Measurements from ENCODE around the gene MRPL24.

MRPL24 gene

GRCh38 chr1:156744344-156744743, 3.5 kb upstream of the MRPL24 start:
- no peak for DNase-seq (ENCODE audit: low read depth in 1 of 2, low spot score in 1 of 2)

DNA sequence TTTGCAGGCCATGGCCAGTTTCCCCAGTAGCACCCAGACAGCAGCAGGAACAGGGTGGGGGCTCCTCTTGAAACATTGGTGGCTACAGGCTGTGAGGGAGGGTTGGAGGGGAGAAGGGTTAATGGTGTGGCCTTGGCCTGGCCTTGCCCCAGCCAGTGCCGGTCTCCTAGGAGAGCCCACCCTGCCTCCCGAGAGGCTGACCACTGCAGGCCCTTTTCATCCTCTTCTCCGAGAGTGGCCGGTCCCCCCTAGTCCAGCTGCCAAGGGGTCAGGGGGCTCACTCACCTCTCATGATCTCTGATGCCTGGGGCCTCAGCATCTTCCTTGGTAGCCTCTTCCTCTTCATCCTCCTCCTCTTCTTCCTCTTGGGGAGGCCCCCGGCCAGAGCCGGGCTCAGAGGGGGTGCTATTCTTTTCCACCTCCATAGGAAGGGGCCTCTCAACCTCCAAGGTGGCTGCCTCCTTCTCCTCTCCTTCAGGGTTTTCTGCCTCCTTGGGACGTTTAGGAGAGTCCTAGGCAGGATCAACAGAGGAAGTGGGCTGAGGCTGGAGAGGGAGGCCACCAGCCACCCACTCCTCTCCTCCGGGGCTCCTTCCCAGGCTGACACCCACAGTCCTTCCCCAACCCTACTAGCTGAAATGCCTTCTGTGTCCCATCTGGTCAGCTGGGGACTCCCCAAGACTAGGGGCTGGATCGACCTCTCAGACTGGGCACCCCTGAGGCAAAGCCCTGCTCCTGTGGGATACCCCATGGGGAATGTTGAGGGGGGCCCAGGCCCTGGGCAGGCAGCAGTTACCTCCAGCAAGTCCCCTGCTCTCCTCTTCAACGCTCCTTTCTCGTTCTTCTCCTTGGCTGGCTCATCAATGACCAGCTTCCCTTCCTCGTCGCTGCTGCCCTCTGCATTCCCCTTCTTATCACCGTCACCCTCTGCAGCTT, 2.7 kb upstream of the MRPL24 start:
- no peak for DNase-seq (ENCODE audit: low read depth in 1 of 2, low spot score in 1 of 2)

DNA sequence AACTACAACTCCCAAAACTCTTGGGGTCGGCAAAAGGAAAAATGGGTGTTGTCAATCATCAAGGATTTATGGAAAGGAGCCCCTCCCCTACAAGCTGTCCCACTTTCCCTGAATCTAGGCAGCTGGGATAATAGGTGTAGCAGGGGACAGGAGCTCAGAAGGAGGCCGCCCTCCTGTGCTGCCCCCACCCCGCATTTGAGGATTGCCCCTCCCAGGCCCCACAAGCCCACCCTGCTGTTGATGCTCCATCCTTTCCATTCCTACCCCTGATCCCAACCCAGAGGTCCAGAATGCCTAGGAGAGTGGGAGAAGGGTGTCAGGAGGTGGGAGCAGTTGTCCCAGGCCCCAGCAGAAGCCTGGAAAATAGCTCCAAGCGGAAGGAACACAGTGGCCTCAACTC, 1.9 kb upstream of the MRPL24 start:
- DNase-seq (ENCODE audit: low read depth in 1 of 2, low spot score in 1 of 2), result no peak

DNA sequence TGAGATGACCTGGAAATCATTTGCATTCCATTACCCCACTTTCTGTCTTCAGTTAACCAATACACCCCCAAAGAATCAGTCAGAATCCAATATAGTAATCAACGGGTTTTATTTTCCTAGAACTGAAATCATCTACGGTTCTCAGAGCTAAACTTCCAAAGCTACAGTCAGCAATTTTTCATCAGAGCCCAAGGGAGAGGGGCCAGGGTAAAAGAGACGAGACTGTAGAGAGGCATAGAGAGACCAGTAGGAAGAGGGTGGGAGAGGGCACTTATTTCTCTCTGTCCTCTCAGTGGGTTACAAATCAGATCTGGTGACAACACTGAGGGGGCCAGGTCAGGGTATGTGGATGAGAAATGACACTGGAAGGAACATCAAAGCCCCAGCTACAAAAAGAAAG, 1.1 kb upstream of the MRPL24 start:
- DNase-seq (ENCODE audit: low read depth in 1 of 2, low spot score in 1 of 2), result no peak

GRCh38 chr1:156741481-156741983, 644 bp upstream of the MRPL24 start:
- DNase-seq (ENCODE audit: low read depth in 1 of 2, low spot score in 1 of 2), result no peak

- DNase-seq (ENCODE audit: low read depth in 1 of 2, low spot score in 1 of 2), result no peak
Measured at GRCh38 chr1:156740237-156740740, 599 bp downstream of the MRPL24 start.

DNA sequence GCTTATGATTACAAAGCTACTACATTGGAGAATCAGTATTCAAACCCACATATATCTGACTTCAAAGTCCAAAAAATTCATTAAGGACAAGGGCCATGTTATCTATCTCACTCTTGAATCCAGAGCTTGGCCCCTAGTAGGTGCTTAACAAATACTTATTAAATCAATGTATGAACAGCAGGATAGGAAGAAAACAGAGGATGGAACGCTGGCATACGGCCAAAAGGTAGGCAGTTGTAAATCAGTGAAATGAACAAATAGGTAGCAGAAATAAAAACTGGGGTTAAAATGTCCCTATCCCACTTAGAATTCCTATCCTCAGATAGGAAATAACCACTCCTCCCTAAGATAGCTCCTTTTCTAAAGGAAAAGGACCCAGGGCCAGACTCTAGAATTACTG, 2.0 kb downstream of the MRPL24 start:
- DNase-seq (ENCODE audit: low read depth in 1 of 2, low spot score in 1 of 2), result no peak

- DNase-seq (ENCODE audit: low read depth in 1 of 2, low spot score in 1 of 2), result no peak
Measured at GRCh38 chr1:156738407-156738806, 2.5 kb downstream of the MRPL24 start.

GRCh38 chr1:156733989-156734584, 6.8 kb downstream of the MRPL24 start:
- DNase-seq (ENCODE audit: low read depth in 1 of 2, low spot score in 1 of 2), result no peak

DNA sequence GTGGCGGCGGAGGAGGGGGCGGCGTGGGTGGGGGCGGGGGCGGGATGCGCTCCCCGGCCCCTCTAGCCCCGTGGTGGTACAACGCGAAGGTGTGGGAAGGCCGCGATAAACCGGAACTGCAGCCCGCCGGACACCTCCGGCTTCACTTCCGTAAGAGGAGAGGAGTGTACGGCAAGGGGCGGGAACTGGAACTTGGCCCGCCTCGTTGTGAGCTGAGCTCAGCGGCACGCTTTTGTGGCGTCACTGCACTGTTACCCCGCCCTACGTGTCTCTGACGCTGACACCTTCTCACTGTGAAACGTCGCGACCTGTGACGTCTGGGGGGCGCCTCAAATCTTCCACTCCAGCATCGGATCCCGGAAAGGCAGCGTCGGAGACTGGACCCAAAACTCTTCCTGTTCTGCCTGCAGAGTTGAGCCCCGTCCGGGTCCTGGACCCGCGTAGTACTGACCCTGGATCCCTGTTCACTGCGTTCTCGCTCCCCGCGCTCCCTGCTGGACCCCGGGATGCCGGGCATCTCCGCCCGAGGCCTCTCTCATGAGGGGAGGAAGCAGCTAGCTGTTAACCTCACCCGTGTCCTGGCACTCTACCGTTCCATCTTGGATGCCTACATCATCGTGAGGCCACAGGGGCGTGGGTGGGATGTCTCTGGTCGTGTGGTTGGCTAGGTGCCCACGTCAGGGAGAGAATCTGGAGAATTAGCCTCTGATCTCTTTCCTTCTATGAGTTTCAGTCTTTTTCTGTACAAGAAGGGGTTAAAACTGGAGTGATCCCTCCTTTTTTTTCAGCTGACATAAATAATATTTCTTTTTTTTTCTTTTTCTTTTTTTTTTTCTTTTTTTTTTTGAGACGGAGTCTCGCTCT, 12.1 kb downstream of the MRPL24 start, which contains the start of gene ISG20L2:
Gene ISG20L2 (minus strand): TSS at position 168 of the 864 bp plus-strand sequence. CDS start 1,114 bp downstream, outside the sequence.
- DNase-seq (ENCODE audit: low read depth in 1 of 2, low spot score in 1 of 2), result peak; percentile 81 to 89

GRCh38 chr1:156727926-156728598, 12.8 kb downstream of the MRPL24 start, which contains the start of gene METTL25B:
Gene METTL25B, plus strand, starts transcription at chr1:156728469. Its CDS starts 636 bp downstream, at chr1:156729105.
- peak; percentile 42 to 68 for DNase-seq (ENCODE audit: low read depth in 1 of 2, low spot score in 1 of 2)

DNA sequence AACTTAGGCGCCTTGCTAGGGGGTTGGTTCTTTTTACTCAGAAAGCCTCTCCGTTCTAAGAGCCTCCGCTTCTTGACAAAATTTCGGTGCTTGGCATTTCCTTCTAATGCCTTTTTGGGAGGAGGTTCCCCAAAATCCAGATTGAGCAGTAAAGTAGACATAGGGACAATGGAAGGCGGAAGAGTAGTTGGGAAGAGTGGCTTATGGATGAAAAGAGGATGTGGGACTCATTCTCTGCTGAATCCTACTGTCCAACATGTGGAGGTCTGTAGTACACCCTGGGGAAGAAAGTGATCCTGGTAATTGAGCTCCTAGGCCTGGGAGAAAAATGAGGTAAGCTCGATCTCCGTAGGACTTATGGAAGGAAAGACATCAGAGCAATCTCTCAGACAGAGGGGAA, 13.4 kb downstream of the MRPL24 start:
- DNase-seq (ENCODE audit: low read depth in 1 of 2, low spot score in 1 of 2), result no peak

DNA sequence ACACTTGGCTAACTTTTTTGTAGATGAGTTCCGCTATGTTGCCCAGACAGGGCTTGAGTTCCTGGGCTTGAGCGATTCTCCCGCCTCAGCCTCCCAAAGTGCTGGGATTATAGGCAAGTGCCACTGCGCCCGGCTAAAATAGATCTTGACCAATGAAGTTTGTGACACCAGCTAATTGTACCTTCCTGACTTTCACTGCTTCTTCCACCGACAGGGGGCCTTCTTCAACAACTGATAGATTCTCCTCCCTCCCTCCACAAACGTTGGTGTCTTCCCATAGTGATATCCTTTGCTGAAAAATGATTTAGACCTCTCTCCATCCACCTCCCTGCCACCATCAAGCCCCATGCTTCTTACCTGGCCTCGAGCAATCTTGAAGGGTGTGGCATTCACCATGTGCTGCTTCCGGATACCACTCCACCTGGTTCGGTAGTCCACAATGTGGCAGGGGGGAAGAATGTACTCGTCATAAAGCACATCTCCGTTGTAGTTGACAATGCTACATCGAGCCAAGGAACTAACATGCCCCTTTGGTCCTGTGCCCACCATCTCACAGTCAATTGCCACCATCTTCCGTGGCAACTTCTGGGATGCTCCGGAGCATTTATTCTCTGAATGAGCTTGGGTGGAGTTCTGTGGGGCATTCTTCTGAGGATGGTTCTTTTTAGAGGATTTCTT, 14.2 kb downstream of the MRPL24 start:
- no peak for DNase-seq (ENCODE audit: low read depth in 1 of 2, low spot score in 1 of 2)

GRCh38 chr1:156725683-156726280, 15.1 kb downstream of the MRPL24 start:
- DNase-seq (ENCODE audit: low read depth in 1 of 2, low spot score in 1 of 2), result peak; percentile 62 to 70

- DNase-seq (ENCODE audit: low read depth in 1 of 2, low spot score in 1 of 2), result no peak
Measured at GRCh38 chr1:156721535-156721934, 19.4 kb downstream of the MRPL24 start.

DNA sequence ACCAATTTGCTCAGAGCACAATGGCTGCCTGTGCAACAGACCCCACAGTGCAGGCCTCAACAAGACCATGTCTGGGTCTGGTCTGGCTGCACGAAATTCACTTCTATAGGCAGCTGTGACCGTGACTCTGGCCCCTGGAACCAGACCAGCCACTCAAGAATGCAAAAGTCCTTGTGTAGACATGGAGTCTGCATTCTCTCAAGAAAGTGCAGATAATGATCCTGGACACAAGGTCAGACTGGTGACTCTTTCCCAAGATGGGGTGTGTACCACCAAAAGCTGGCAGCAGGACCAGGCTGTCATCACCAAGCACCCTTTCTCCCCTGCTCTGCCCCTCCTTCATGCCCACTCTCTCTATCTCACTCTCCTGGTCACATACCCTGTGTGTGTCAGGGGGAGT, 19.8 kb downstream of the MRPL24 start:
- DNase-seq (ENCODE audit: low read depth in 1 of 2, low spot score in 1 of 2), result no peak

- no peak for DNase-seq (ENCODE audit: low read depth in 1 of 2, low spot score in 1 of 2)
Measured at GRCh38 chr1:156717351-156717750, 23.5 kb downstream of the MRPL24 start.

- no peak for DNase-seq (ENCODE audit: low read depth in 1 of 2, low spot score in 1 of 2)
Measured at GRCh38 chr1:156714830-156715229, 26.1 kb downstream of the MRPL24 start.

GRCh38 chr1:156712626-156713025, 28.3 kb downstream of the MRPL24 start:
- DNase-seq (ENCODE audit: low read depth in 1 of 2, low spot score in 1 of 2), result no peak

All from activated T-helper 1 cell treated with anti-CD3 and anti-CD28 coated beads, Interleukin-2, amount 50 U/mL, for 16 hours (primary cell).